ENCODE data around the gene NEURL1B. TPM values are rescaled to one million over a fixed set of nuclear protein-coding genes. Genes with fewer than 3 reads are reported as not detected.

Gene NEURL1B
- total and polyA plus RNA-seq, 11 donors: 11.8 to 47.1 (median 25.8) TPM

GRCh38 chr5:172638209-172638768 lies 2.8 kb upstream of the NEURL1B start:
- DNase-seq: no peak
- Histone ChIP-seq H3K36me3 (peaks cover 0 to 6% (median 0%) of the 10 kb centered on the region in 9 donors), H3K9me3 (no peaks in the 10 kb centered on the region), H3K4me3 (no peak overlapping the region), H3K4me1 (peaks cover 0 to 27% (median 12%) of the 10 kb centered on the region in 12 donors), H3K27me3 (peaks cover 0 to 11% (median 0%) of the 10 kb centered on the region in 9 donors), H3K27ac (no peak overlapping the region)
- WGBS, 4 donors: 90 to 94% (median 92%) methylated on average over 3 of the region's 3 CpGs
- intact Hi-C loops (cut with DNase I): no loop called here
- no peak for ATAC-seq
- TF ChIP-seq POLR2A (IDR thresholded peaks at IDR 0.05) (no peak), CTCF (IDR thresholded peaks at IDR 0.05) (no peak)

- Histone ChIP-seq H3K27ac (peak overlapping the region in 11 of 12 donors; percentile 77 to 99 (median 97)), H3K9me3 (no peaks in the 10 kb centered on the region), H3K27me3 (peaks cover 0 to 11% (median 0%) of the 10 kb centered on the region in 9 donors), H3K4me3 (peak overlapping the region in 5 of 12 donors; percentile 73 to 98 (median 88)), H3K4me1 (peaks cover 0 to 43% (median 20%) of the 10 kb centered on the region in 12 donors), H3K36me3 (peaks cover 0 to 15% (median 4%) of the 10 kb centered on the region in 9 donors)
- WGBS, 4 donors: 72 to 76% (median 75%) methylated on average over 5 of the region's 5 CpGs
- ATAC-seq: no peak
- TF ChIP-seq CTCF (IDR thresholded peaks at IDR 0.05) (no peak), POLR2A (IDR thresholded peaks at IDR 0.05) (no peak)
- DNase-seq: peak in 1 of 5 donors; percentile 30
- intact Hi-C loops (cut with DNase I): loop anchor here (2.0 to 10.0 kb wide), 15 partner anchors 19 to 163 kb away; no protein-coding TSS in a partner anchor
Measured at GRCh38 chr5:172640139-172640538, 924 bp upstream of the NEURL1B start.

GRCh38 chr5:172641359-172642050 lies 442 bp downstream of the NEURL1B start:
- peaks cover 0 to 56% (median 32%) of the 10 kb centered on the region in 12 donors for H3K4me1 ChIP-seq

More at GRCh38 chr5:172641359-172642050, 442 bp downstream of the NEURL1B start:
- peaks cover 0 to 25% (median 10%) of the 10 kb centered on the region in 9 donors for H3K36me3 ChIP-seq
- no peaks in the 10 kb centered on the region for H3K9me3 ChIP-seq
- intact Hi-C loops (cut with DNase I): loop anchor here (1.0 to 10.0 kb wide), 18 partner anchors 17 to 164 kb away; no protein-coding TSS in a partner anchor
- peak overlapping the region; percentile 73 to 98 (median 88) for H3K4me3 ChIP-seq
- peak in 3 of 4 donors; percentile 3 to 21 (median 12) for ATAC-seq
- TF ChIP-seq POLR2A (IDR thresholded peaks at IDR 0.05) (no peak), CTCF (IDR thresholded peaks at IDR 0.05) (peak in 8 of 12 donors; percentile 2 to 44 (median 32))
- WGBS, 4 donors: 1% methylated on average over 25 to 73 of the region's 73 CpGs
- DNase-seq: peak in 3 of 5 donors; percentile 43 to 74 (median 50)
- peaks cover 0 to 11% (median 0%) of the 10 kb centered on the region in 9 donors for H3K27me3 ChIP-seq
- H3K27ac ChIP-seq: peak overlapping the region; percentile 93 to 99 (median 98)

Measured in heart left ventricle (tissue), 16 donors.